Endothelial cell of hepatic sinusoid (primary cell): ENCODE data around the gene FAAP100.
"Not testable (repeated sequence)": the region's sequence is repeated elsewhere in the genome, so short reads cannot be mapped to it uniquely, and the experiment has no call there.

Experiments
- in situ Hi-C: cut with HindIII; loops from 2 replicates; pipeline ENCODE4 v1.10.0; 2017; ENCODE audit warnings: low sequenced_read_pairs

Gene FAAP100

GRCh38 chr17:81552244-81553017 is at the start of gene FAAP100:
Gene FAAP100 (minus strand): TSS chr17:81552353. CDS start chr17:81552330, 23 bp downstream.
- in situ Hi-C loops: no loop called here

GRCh38 chr17:81601525-81602120 is 49.5 kb upstream of the FAAP100 start:
- in situ Hi-C loops: no loop called here

GRCh38 chr17:81599719-81600486 is 47.8 kb upstream of the FAAP100 start:
- in situ Hi-C loops: no loop called here

GRCh38 chr17:81593105-81593871 is 41.1 kb upstream of the FAAP100 start:
- in situ Hi-C loops: no loop called here

GRCh38 chr17:81591971-81592370 is 39.8 kb upstream of the FAAP100 start:
- in situ Hi-C loops: no loop called here

- in situ Hi-C loops: no loop called here
Measured at GRCh38 chr17:81590121-81590520, 38.0 kb upstream of the FAAP100 start.

- in situ Hi-C loops: no loop called here
Measured at GRCh38 chr17:81589612-81590011, 37.5 kb upstream of the FAAP100 start.

- in situ Hi-C loops: no loop called here
Measured at GRCh38 chr17:81586096-81586495, 33.9 kb upstream of the FAAP100 start.

GRCh38 chr17:81584771-81585170 is 32.6 kb upstream of the FAAP100 start:
- in situ Hi-C loops: not testable (repeated sequence)

- in situ Hi-C loops: no loop called here
Measured at GRCh38 chr17:81583589-81584342, 31.6 kb upstream of the FAAP100 start.

GRCh38 chr17:81582749-81583148 is 30.6 kb upstream of the FAAP100 start:
- in situ Hi-C loops: no loop called here

GRCh38 chr17:81582341-81582740 is 30.2 kb upstream of the FAAP100 start:
- in situ Hi-C loops: no loop called here

GRCh38 chr17:81581758-81582157 is 29.6 kb upstream of the FAAP100 start:
- in situ Hi-C loops: no loop called here

GRCh38 chr17:81580481-81580880 is 28.3 kb upstream of the FAAP100 start:
- in situ Hi-C loops: no loop called here

GRCh38 chr17:81579821-81580321 is 27.7 kb upstream of the FAAP100 start:
- in situ Hi-C loops: loop anchor here (5.0 kb wide), 1 partner anchor 107 kb away; no protein-coding TSS in a partner anchor

GRCh38 chr17:81579298-81579697 is 27.1 kb upstream of the FAAP100 start:
- in situ Hi-C loops: loop anchor here (5.0 kb wide), 1 partner anchor 108 kb away; no protein-coding TSS in a partner anchor

- in situ Hi-C loops: loop anchor here (5.0 kb wide), 1 partner anchor 109 kb away; no protein-coding TSS in a partner anchor
Measured at GRCh38 chr17:81578561-81579225, 26.5 kb upstream of the FAAP100 start.

GRCh38 chr17:81578038-81578441 is 25.9 kb upstream of the FAAP100 start:
- in situ Hi-C loops: loop anchor here (5.0 kb wide), 1 partner anchor 109 kb away; no protein-coding TSS in a partner anchor
